ENCODE results near the gene C22orf23. TPM values are rescaled to one million over a fixed set of nuclear protein-coding genes. Genes with fewer than 3 reads are reported as not detected.

C22orf23 gene
- total and polyA plus RNA-seq, 9 of the 15 experiments (the other 6 are each of a cell fraction or from before 2014, with no cell fraction given): 0.25 to 1.0 (median 0.53) TPM

DNA sequence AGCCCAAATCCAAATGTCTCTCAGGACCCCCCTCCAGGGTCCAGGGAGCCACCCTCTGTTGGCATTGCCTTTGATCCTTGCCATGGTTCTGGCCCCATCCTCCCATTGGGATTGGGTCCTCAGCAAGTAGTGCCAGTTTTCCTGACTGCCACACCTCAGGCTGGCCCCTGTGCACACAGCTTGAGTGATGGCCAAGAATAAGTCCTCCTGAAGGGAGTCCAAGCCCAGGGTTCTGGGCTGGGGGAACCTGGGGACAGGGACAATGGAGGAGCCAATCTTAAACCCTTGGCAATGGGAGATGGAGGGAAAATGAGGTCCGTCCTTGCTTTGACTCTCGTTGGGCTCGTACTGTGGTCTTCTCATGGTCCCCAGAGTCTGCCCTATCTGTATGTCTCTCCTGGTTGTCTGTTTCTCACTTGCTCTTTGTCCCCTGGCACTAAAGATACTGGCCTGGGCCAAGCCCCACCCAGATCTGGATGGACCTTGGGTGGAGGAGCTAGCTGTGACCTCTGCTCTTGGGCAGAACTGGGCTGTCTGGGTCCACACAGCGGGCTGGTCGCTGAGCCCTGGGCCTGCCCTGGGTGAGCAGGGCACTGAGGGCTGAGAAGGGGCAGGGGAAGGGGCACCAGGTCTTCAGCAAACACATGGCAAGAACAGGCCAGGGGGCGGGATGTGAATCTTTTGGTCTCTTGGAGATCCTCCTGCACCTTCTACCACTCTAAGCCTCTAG is 28.0 kb upstream of the C22orf23 start:
- Histone ChIP-seq H3K9me3 (replicated peaks; ENCODE audit: control insufficient read depth, insufficient read depth, low read depth, low read length) (no peaks in the 10 kb centered on the region), H3K4me2 (ENCODE audit: insufficient read depth, low read length) (no peak overlapping the region), H3K27me3 (ENCODE audit: control insufficient read depth in 2 of 2, insufficient read depth in 2 of 2, low read length in 2 of 2) (no peaks in the 10 kb centered on the region), H3K4me3 (no peak overlapping the region), H3K36me3 (ENCODE audit: control insufficient read depth, insufficient read depth, low read length) (no peaks in the 10 kb centered on the region), H3K9ac (ENCODE audit: insufficient read depth in 1 of 2, low read depth in 2 of 2, low read length in 2 of 2) (no peak overlapping the region; a peak in 1 of 4 replicates), H2AFZ (ENCODE audit: low read depth, low read length) (no peak overlapping the region), H3K4me1 (replicated peaks in 1 of 2; ENCODE audit: control insufficient read depth in 2 of 2, insufficient read depth in 2 of 2, low read length in 2 of 2) (peaks cover 0 to 7% of the 10 kb centered on the region in 2 experiments; a peak in 2 of 5 replicates), H3K79me2 (ENCODE audit: control insufficient read depth, insufficient read depth, low read length) (no peaks in the 10 kb centered on the region), H3K27ac (ENCODE audit: extremely low read depth, low read depth, low read length) (no peak overlapping the region), H3K9me1 (ENCODE audit: control insufficient read depth, insufficient read depth, low read length) (no peaks in the 10 kb centered on the region), H4K20me1 (replicated peaks; ENCODE audit: control insufficient read depth, insufficient read depth, low read length) (no peaks in the 10 kb centered on the region)
- intact Hi-C loops (cut with micrococcal nuclease) (no loop called here), in situ Hi-C loops (cut with MboI) (no loop called here)
- ChIA-PET CTCF (ENCODE audit: low intra/inter-chr PET ratio) (no interaction called here), POLR2A (no interaction called here)
- ATAC-seq (no peak), DNase-seq (ENCODE audit: extremely low read depth in 1 of 4, low spot score in 3 of 4) (no peak), FAIRE-seq (no peak)
- BruUV-seq (replicated peaks): no TSS peak
- 51% methylated on average over 5 of the region's 6 CpGs for WGBS (ENCODE audit: insufficient coverage, low coverage, missing lambda C conversion rate)
- TF ChIP-seq RBBP5 (IDR thresholded peaks at IDR 0.05; ENCODE audit: borderline replicate concordance, insufficient read depth, low read length, poor library complexity, severe bottlenecking) (no peak), NRF1 (conservative IDR thresholded peaks at IDR 0.05 in 1 of 2, IDR thresholded peaks at IDR 0.05 in 1 of 2) (no peak), CREB5 (CRISPR knock-in tag; IDR thresholded peaks at IDR 0.05) (no peak), KAT2B (IDR thresholded peaks at IDR 0.05; ENCODE audit: low read depth, low read length) (no peak), NFXL1 (CRISPR knock-in tag; IDR thresholded peaks at IDR 0.05) (no peak), ZNF41 (CRISPR knock-in tag; conservative IDR thresholded peaks at IDR 0.05) (no peak), HDAC8 (tag; IDR thresholded peaks at IDR 0.05) (no peak), PYGO2 (tag; IDR thresholded peaks at IDR 0.05) (no peak), RERE (CRISPR knock-in tag; IDR thresholded peaks at IDR 0.05; ENCODE audit: borderline replicate concordance) (no peak), SMARCB1 (IDR thresholded peaks at IDR 0.05; ENCODE audit: insufficient read length, low read depth) (no peak), ATF7 (IDR thresholded peaks at IDR 0.05) (no peak), ZBTB9 (CRISPR knock-in tag; IDR thresholded peaks at IDR 0.05) (no peak), DDX20 (tag; IDR thresholded peaks at IDR 0.05; ENCODE audit: low read depth) (no peak)

Data from K562 (cell line).